H1 (cell line): ENCODE results near the gene HDAC3. TPM values are rescaled to one million over a fixed set of nuclear protein-coding genes. Genes with fewer than 3 reads are reported as not detected.

Experiments
- CEBPB ChIP-seq: IDR thresholded peaks from 2 replicates; pipeline ENCODE4 v1.6.1; 2012; ENCODE audit warnings: low read depth, low read length
- GABPA ChIP-seq: IDR thresholded peaks from 2 replicates; pipeline ENCODE4 v1.6.1; 2011; ENCODE audit warnings: mild to moderate bottlenecking, low read length, moderate library complexity, borderline replicate concordance; ENCODE audit not compliant: insufficient read depth
- KDM1A ChIP-seq: fragments of 200-600, 300-600 bp; sonication (generic); IDR thresholded peaks from 2 replicates; pipeline ENCODE4 v1.7.1; 2016; ENCODE audit warnings: mild to moderate bottlenecking, low read length, borderline replicate concordance
- KDM5A ChIP-seq: fragments of 200-600 bp; IDR thresholded peaks from 2 replicates; pipeline ENCODE4 v1.7.1; 2012; ENCODE audit warnings: mild to moderate bottlenecking, low read length, inconsistent platforms, mixed read lengths
- SIN3A ChIP-seq, 2 experiments: IDR thresholded peaks in 1 of 2; conservative IDR thresholded peaks in 1 of 2; 2 replicates each; pipeline ENCODE4 v1.6.1; 2011 to 2012; ENCODE audit warnings: low read length in 2 of 2, improper control_type of control experiment in 1 of 2, low read depth in 1 of 2, mild to moderate bottlenecking in 1 of 2
- TBP ChIP-seq: IDR thresholded peaks from 2 replicates; pipeline ENCODE4 v1.6.1; 2011; ENCODE audit warnings: low read depth, low read length, improper control_type of control experiment
- YY1 ChIP-seq: IDR thresholded peaks from 2 replicates; pipeline ENCODE4 v1.6.1; 2011; ENCODE audit warnings: low read depth, mild to moderate bottlenecking, low read length
- polyA plus RNA-seq, 7 experiments: library from polyadenylated mRNA; depleted of rRNA in 3 of 7; stranded (reverse) in 5 of 7; unstranded in 2 of 7; fragments of >200 nt in 5 of 7; fragments of 200-250 nt in 2 of 7; gene quantifications; 1 replicate in 5 of 7; 2 replicates in 1 of 7; 4 replicates in 1 of 7; pipeline versions ENCODE4 v1.2.1 to v1.2.3, GENCODE V29; 2011 to 2013; ENCODE audit warnings: missing spikeins in 2 of 7, mixed read lengths in 2 of 7
- total RNA-seq: library from RNA; stranded (reverse); fragmentation: NEBNext Ultra II Directional; extraction: Animal tissue kit (Norgen Biotek cat#: 25700); gene quantifications from 2 replicates; pipeline ENCODE4 v1.2.1, GENCODE V29; 2021

Gene HDAC3
- total and polyA plus RNA-seq, 2 of the 8 experiments (the other 6 are each of a cell fraction or from before 2014, with no cell fraction given): 99.0 to 120 TPM

DNA sequence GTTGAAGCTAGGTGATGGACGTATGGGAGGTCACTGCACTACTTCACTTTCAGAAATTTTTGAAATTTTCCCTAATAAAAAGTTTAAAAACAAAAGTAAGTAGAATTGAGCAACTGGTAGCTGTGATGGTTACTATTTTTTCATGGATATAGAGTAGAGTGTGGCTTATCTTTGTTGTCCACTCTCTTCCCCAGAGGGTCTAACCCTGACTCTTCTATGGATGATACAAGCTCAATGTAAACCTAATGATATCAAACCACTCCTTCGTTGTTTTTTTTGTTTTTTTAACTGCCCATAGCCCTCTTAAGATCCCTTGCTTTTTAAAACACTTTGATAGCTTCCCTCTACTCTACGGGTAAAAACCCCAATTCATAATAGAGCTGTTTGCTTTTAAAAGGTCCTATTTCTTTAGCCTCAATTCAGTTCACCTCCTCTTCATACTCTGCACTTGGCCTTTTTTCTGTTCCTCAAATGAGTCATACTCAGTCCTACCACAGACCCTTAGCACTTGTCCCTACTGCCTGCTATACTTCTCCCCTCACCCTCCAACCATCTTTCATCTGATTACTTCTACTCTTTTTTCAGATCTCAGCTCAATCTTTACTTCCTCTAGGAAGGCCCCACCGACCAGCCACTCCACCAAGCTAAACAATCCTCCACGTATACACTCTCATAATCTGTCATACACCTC is 2.6 kb downstream of the HDAC3 start (continued):
- TF ChIP-seq GABPA: no peak
- TF ChIP-seq KDM5A: no peak
- no peak for TF ChIP-seq SIN3A (conservative IDR thresholded peaks at IDR 0.05 in 1 of 2, IDR thresholded peaks at IDR 0.05 in 1 of 2; ENCODE audit: low read depth in 1 of 2, low read length in 2 of 2)
- no peak for TF ChIP-seq TBP
- TF ChIP-seq KDM1A: no peak
- no peak for TF ChIP-seq YY1
- TF ChIP-seq CEBPB: no peak
- TF ChIP-seq, all 59 proteins: peak for 0
